NT2/D1 (cell line): ENCODE measurements around the gene P2RY6.

Experiments used
- DNase-seq: peaks from one replicate; pipeline ENCODE4 v3.0.0-alpha.2; 2011; ENCODE audit warnings: low read depth, low spot score
- H3K27me3 ChIP-seq: 2 replicates; pipeline ENCODE4 v1.6.0; 2011; ENCODE audit warnings: mild to moderate bottlenecking; ENCODE audit not compliant: insufficient read length, insufficient read depth
- H3K36me3 ChIP-seq: 2 replicates; pipeline ENCODE4 v1.6.1; 2011; ENCODE audit warnings: mild to moderate bottlenecking, low read length, mixed read lengths; ENCODE audit not compliant: insufficient read depth, insufficient read length
- H3K4me1 ChIP-seq: 2 replicates; pipeline ENCODE4 v1.5.1; 2011; ENCODE audit not compliant: insufficient read depth, insufficient read length
- H3K4me3 ChIP-seq: 2 replicates; pipeline ENCODE4 v1.5.1; 2011; ENCODE audit warnings: low read depth; ENCODE audit not compliant: insufficient read length
- H3K9ac ChIP-seq: 2 replicates; pipeline ENCODE4 v1.6.0; 2011; ENCODE audit warnings: low read depth; ENCODE audit not compliant: insufficient read length
- H3K9me3 ChIP-seq: 2 replicates; pipeline ENCODE4 v1.5.1; 2011; ENCODE audit warnings: mild to moderate bottlenecking, low read length; ENCODE audit not compliant: insufficient read depth
- SUZ12 ChIP-seq: IDR thresholded peaks from 2 replicates; pipeline ENCODE4 v1.6.1; 2011; ENCODE audit not compliant: insufficient read length, insufficient read depth; ENCODE audit errors: extremely low read depth
- YY1 ChIP-seq: IDR thresholded peaks from 2 replicates; pipeline ENCODE4 v1.6.1; 2011; ENCODE audit not compliant: insufficient read length, insufficient read depth
- ZNF274 ChIP-seq: IDR thresholded peaks from 2 replicates; pipeline ENCODE4 v1.6.1; 2011; ENCODE audit warnings: mild to moderate bottlenecking, low read depth, low read length

Gene P2RY6

DNA sequence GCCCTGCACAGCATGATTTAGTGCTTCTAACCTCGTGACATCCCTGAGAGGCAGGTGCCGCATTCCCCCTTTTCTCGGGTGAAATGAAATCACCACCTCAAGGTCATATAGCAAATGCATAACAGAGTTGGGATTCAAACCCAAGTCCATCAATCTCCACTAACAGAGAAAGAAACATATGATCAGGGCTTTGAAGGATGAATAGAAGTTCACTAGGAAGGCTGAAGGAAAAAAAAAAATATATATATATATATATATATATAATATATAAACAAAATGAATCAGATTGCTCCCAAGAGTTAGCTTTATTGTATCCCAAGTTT, 23.8 kb downstream of the P2RY6 start:
- Histone ChIP-seq H3K4me1 (peaks cover 10% of the 10 kb centered on the region), H3K9ac (no peak overlapping the region), H3K36me3 (no peaks in the 10 kb centered on the region), H3K27me3 (peaks cover 8% of the 10 kb centered on the region), H3K4me3 (no peak overlapping the region), H3K9me3 (no peaks in the 10 kb centered on the region)
- DNase-seq: no peak
- TF ChIP-seq SUZ12 (no peak), ZNF274 (no peak), YY1 (no peak)

DNA sequence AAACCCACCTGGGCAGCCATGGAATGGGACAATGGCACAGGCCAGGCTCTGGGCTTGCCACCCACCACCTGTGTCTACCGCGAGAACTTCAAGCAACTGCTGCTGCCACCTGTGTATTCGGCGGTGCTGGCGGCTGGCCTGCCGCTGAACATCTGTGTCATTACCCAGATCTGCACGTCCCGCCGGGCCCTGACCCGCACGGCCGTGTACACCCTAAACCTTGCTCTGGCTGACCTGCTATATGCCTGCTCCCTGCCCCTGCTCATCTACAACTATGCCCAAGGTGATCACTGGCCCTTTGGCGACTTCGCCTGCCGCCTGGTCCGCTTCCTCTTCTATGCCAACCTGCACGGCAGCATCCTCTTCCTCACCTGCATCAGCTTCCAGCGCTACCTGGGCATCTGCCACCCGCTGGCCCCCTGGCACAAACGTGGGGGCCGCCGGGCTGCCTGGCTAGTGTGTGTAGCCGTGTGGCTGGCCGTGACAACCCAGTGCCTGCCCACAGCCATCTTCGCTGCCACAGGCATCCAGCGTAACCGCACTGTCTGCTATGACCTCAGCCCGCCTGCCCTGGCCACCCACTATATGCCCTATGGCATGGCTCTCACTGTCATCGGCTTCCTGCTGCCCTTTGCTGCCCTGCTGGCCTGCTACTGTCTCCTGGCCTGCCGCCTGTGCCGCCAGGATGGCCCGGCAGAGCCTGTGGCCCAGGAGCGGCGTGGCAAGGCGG, 24.5 kb downstream of the P2RY6 start:
- Histone ChIP-seq H3K9ac (no peak overlapping the region), H3K4me1 (peaks cover 11% of the 10 kb centered on the region), H3K36me3 (no peaks in the 10 kb centered on the region), H3K9me3 (no peaks in the 10 kb centered on the region), H3K4me3 (no peak overlapping the region), H3K27me3 (peaks cover 8% of the 10 kb centered on the region)
- no peak for DNase-seq
- TF ChIP-seq YY1 (no peak), ZNF274 (no peak), SUZ12 (no peak)

DNA sequence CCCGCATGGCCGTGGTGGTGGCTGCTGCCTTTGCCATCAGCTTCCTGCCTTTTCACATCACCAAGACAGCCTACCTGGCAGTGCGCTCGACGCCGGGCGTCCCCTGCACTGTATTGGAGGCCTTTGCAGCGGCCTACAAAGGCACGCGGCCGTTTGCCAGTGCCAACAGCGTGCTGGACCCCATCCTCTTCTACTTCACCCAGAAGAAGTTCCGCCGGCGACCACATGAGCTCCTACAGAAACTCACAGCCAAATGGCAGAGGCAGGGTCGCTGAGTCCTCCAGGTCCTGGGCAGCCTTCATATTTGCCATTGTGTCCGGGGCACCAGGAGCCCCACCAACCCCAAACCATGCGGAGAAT, 25.1 kb downstream of the P2RY6 start:
- no peak overlapping the region for H3K4me3 ChIP-seq

DNA sequence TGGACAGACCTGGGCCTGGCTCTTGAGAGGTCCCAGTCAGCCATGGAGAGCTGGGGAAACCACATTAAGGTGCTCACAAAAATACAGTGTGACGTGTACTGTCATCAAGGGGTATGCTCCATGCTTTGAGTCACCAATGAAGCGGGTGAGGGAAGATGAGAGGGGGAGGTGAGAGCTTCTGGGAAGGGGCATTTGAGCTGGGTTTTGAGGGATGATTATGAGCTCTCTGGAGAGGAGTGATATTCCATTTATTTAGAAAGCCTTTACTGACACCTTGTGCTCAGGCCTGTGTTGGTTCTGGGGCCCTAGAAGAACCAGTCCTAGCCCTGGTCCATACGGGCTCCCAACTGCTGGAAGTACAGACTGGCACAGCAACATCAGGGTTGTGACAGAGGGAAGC, 25.6 kb downstream of the P2RY6 start:
- TF ChIP-seq YY1: no peak
- TF ChIP-seq SUZ12: no peak
- TF ChIP-seq ZNF274: no peak
- Histone ChIP-seq H3K9ac (no peak overlapping the region), H3K36me3 (no peaks in the 10 kb centered on the region), H3K27me3 (peaks cover 8% of the 10 kb centered on the region), H3K4me3 (no peak overlapping the region), H3K9me3 (no peaks in the 10 kb centered on the region), H3K4me1 (peaks cover 9% of the 10 kb centered on the region)
- DNase-seq: no peak

More for the DNA sequence above, 25.1 kb downstream of the P2RY6 start:
- Histone ChIP-seq H3K36me3 (no peaks in the 10 kb centered on the region), H3K4me1 (peaks cover 11% of the 10 kb centered on the region), H3K9ac (no peak overlapping the region), H3K27me3 (peaks cover 8% of the 10 kb centered on the region), H3K9me3 (no peaks in the 10 kb centered on the region)
- DNase-seq: no peak
- TF ChIP-seq SUZ12 (no peak), YY1 (no peak), ZNF274 (no peak)

DNA sequence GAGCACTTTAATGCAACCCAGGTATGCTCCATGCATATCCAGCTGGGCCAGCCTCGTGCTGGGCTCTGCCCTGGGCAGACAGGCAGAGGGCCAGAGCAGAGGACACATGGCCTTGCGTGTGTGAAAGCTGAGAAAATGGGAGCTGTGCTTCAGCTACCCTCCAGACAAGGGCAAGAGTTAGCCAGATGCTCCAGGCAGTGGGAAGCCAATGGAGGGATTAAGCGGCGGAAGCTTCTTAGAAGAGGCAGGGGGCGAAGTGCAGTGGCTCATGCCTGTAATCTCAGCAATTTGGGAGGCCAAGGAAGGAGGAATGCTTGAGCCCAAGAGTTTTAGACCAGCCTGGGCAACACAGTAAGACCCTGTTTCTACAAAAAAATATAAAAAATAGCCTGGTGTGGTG, 26.1 kb downstream of the P2RY6 start:
- Histone ChIP-seq H3K27me3 (peaks cover 8% of the 10 kb centered on the region), H3K9me3 (no peaks in the 10 kb centered on the region), H3K9ac (no peak overlapping the region), H3K36me3 (no peaks in the 10 kb centered on the region), H3K4me3 (no peak overlapping the region), H3K4me1 (peaks cover 9% of the 10 kb centered on the region)
- DNase-seq: no peak
- TF ChIP-seq YY1: no peak
- TF ChIP-seq ZNF274: no peak
- TF ChIP-seq SUZ12: no peak

DNA sequence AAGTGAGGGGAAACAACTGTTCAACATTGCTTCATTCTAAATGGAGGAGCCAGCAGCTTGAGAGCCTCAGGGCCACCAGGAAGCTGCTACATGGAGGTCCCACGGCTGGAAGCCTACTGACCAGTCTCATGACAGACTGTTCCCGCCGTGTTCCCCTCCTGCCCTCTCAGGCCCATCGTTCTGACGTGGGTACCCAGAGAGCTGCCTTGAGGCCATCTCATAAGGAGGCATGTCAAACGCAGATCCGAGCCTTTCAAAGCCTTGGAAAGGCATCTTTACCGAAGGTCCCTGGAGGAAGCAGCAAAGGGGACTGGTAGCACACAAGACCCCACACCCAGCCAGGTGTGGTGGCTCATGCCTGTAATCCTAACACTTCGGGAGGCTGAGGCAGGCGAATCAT, 27.6 kb downstream of the P2RY6 start:
- Histone ChIP-seq H3K27me3 (no peaks in the 10 kb centered on the region), H3K9ac (no peak overlapping the region), H3K36me3 (no peaks in the 10 kb centered on the region), H3K9me3 (no peaks in the 10 kb centered on the region), H3K4me1 (peaks cover 6% of the 10 kb centered on the region), H3K4me3 (no peak overlapping the region)
- no peak for DNase-seq
- no peak for TF ChIP-seq YY1
- TF ChIP-seq SUZ12: no peak

DNA sequence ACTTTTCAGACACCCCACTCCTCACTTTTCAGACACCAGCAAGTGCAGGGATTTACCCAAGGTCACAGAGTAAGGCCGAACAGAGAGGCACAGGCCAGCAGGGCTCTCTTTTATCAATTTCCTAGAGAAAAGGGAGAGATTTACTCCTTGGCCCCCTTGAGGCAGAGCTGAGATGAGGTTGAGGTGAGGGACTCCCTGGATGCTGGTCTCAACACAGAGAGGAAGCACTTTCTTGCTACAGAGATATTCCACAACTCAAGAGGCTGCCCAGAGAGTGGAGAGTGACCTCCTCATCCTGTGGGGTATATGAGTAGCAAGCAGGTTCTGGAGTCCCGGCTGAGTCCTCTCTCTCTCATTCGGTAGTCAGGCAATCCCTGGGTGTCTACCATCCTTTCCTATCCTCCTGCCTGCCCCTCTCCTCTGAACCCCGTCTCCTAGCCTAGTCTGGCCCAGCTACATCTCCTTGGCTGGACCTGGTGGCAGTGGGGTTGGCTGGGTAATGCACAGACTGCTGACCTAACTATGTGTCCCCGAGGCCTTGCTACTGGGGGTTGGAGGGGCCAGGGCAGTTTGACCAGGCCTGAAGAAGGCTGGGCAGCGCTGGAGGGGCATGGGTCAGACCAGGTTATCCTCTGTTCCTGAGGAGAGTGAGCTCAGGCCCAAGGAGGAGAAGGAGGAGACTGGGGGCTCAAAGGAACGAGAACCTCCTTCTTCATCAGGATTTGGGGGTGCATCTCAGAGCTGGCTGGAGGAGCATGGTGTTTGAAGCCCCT, 34.1 kb downstream of the P2RY6 start:
- no peak overlapping the region for H3K4me3 ChIP-seq

More for the DNA sequence above, 34.1 kb downstream of the P2RY6 start:
- DNase-seq: no peak
- no peak overlapping the region for H3K9ac ChIP-seq
- H3K9me3 ChIP-seq: no peaks in the 10 kb centered on the region
- H3K4me1 ChIP-seq: peaks cover 13% of the 10 kb centered on the region
- H3K36me3 ChIP-seq: peaks cover 14% of the 10 kb centered on the region
- peaks cover 16% of the 10 kb centered on the region for H3K27me3 ChIP-seq
- no peak for TF ChIP-seq SUZ12
